ENCODE data around the gene FSTL3.
"Not testable (repeated sequence)": the region's sequence is repeated elsewhere in the genome, so short reads cannot be mapped to it uniquely, and the experiment has no call there.

GRCh38 chr19:668675-669434, 7.3 kb upstream of the FSTL3 start:
- TF ChIP-seq CTCF (IDR thresholded peaks at IDR 0.05; ENCODE audit: low read depth, low read length, missing input control); YY1 (IDR thresholded peaks at IDR 0.05); RXRA (IDR thresholded peaks at IDR 0.05); ATF3 (IDR thresholded peaks at IDR 0.05); EGR1 (IDR thresholded peaks at IDR 0.05; ENCODE audit: low read depth in 2 of 2); NR2F2 (IDR thresholded peaks at IDR 0.05); SP1 (IDR thresholded peaks at IDR 0.05): not testable (repeated sequence)
